Smooth muscle cell (in vitro differentiated cells): ENCODE results near the gene GBA2. TPM values are rescaled to one million over a fixed set of nuclear protein-coding genes. Genes with fewer than 3 reads are reported as not detected.

Experiments used
- DNase-seq: peaks from one replicate; lab custom pipeline; 2025; ENCODE audit not compliant: unreplicated experiment; lab: John Stamatoyannopoulos, UW
- H2AFZ ChIP-seq: fragments of 200-600 bp; sonication (generic); 2 replicates; pipeline ENCODE4 v1.6.0; 2016; ENCODE audit warnings: antibody characterized with exemption, low read depth, mild to moderate bottlenecking
- H3F3A ChIP-seq: fragments of 200-600 bp; sonication (generic); 2 replicates; pipeline ENCODE4 v1.6.0; 2017; ENCODE audit warnings: antibody characterized with exemption, low read depth
- H3K27ac ChIP-seq: fragments of 200-600 bp; sonication (generic); 2 replicates; pipeline ENCODE4 v1.5.1; 2016; ENCODE audit warnings: low read depth, mild to moderate bottlenecking
- H3K27me3 ChIP-seq: fragments of 200-600 bp; sonication (generic); 2 replicates; pipeline ENCODE4 v1.6.1; 2016; ENCODE audit warnings: low read depth, mild to moderate bottlenecking
- H3K36me3 ChIP-seq: fragments of 200-600 bp; sonication (generic); 2 replicates; pipeline ENCODE4 v1.5.1; 2016; ENCODE audit warnings: low read depth
- H3K4me1 ChIP-seq: fragments of 200-600 bp; sonication (generic); 2 replicates; pipeline ENCODE4 v1.5.1; 2016; ENCODE audit warnings: low read depth
- H3K4me2 ChIP-seq: fragments of 200-600 bp; sonication (generic); 2 replicates; pipeline ENCODE4 v1.6.0; 2016; ENCODE audit warnings: mild to moderate bottlenecking
- H3K4me3 ChIP-seq: fragments of 200-600 bp; sonication (generic); 2 replicates; pipeline ENCODE4 v1.5.1; 2016; ENCODE audit warnings: mild to moderate bottlenecking
- H3K79me2 ChIP-seq: fragments of 200-600 bp; sonication (generic); 2 replicates; pipeline ENCODE4 v1.6.0; 2016; ENCODE audit warnings: low read depth, mild to moderate bottlenecking
- H3K9ac ChIP-seq: fragments of 200-600 bp; sonication (generic); 2 replicates; pipeline ENCODE4 v1.6.0; 2016; ENCODE audit warnings: low read depth
- H3K9me3 ChIP-seq: fragments of 200-600 bp; sonication (generic); replicated peaks from 2 replicates; pipeline ENCODE4 v1.5.1; 2016; ENCODE audit warnings: low read depth
- H4K20me1 ChIP-seq: fragments of 200-600 bp; sonication (generic); 2 replicates; pipeline ENCODE4 v1.6.0; 2016; ENCODE audit warnings: low read depth
- CTCF ChIP-seq: fragments of 200-600 bp; sonication (generic); IDR thresholded peaks from 2 replicates; pipeline ENCODE4 v1.5.1; 2017; ENCODE audit warnings: borderline replicate concordance, mild to moderate bottlenecking, antibody characterized with exemption; ENCODE audit not compliant: insufficient read depth, poor library complexity, severe bottlenecking
- WGBS: methylation state at CpG from one replicate; pipeline ENCODE4 v1.1.7; 2016; ENCODE audit warnings: low lambda C conversion rate; 5-methylcytosine and 5-hydroxymethylcytosine counted together
- polyA plus RNA-seq: library from polyadenylated mRNA; unstranded; fragments of >200 nt; fragmentation: Nextera tagmentation; extraction: Ambion mirVana; gene quantifications from 2 replicates; pipeline ENCODE4 v1.2.1, GENCODE V29; 2016
- total RNA-seq: library from RNA; depleted of rRNA; stranded (reverse); fragments of >200 nt; gene quantifications from 2 replicates; pipeline ENCODE4 v1.2.3, GENCODE V29; 2014

The GBA2 gene
- total and polyA plus RNA-seq, 2 experiments from 2014 or later = 35.3 to 37.8 TPM

DNA sequence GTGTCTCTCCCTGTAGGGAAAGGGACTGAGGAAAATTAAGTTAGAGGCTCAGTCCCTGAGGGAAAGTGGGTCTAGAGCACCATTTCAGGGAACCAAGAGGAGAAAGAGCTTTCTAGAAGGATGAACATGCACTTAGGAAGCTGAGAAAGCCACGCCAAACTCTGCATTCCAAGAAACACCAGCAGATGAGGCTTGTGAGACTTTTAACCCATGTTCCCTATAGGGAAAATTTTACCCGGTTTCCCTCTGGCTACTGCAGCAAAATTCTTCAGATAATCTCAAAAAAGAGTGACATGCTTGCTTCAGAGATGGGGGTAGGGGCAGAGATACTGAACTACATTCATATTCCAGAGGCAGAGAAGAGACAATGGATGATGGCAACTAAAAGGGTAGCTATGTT, 25.6 kb downstream of the GBA2 start:
- no peak overlapping the region for H3K4me2 ChIP-seq
- H4K20me1 ChIP-seq = peaks cover 41% of the 10 kb centered on the region
- 88% methylated on average over 2 of the region's 2 CpGs for WGBS
- no peaks in the 10 kb centered on the region for H3K27me3 ChIP-seq
- no peak overlapping the region for H3K9ac ChIP-seq
- H2AFZ ChIP-seq = no peak overlapping the region
- no peaks in the 10 kb centered on the region for H3K9me3 ChIP-seq
- TF ChIP-seq CTCF = no peak
- peaks cover 16% of the 10 kb centered on the region for H3K4me1 ChIP-seq
- peaks cover under 1% of the 10 kb centered on the region for H3F3A ChIP-seq
- no peak for DNase-seq
- H3K4me3 ChIP-seq = no peak overlapping the region
- H3K79me2 ChIP-seq = peaks cover 53% of the 10 kb centered on the region
- H3K27ac ChIP-seq = no peak overlapping the region
- peaks cover 17% of the 10 kb centered on the region for H3K36me3 ChIP-seq

- no peak overlapping the region for H2AFZ ChIP-seq
- no peak overlapping the region for H3K9ac ChIP-seq
- H3K9me3 ChIP-seq = no peaks in the 10 kb centered on the region
- H3K4me2 ChIP-seq = no peak overlapping the region
- H3K36me3 ChIP-seq = peaks cover 25% of the 10 kb centered on the region
- no peak overlapping the region for H3K27ac ChIP-seq
- H3K27me3 ChIP-seq = no peaks in the 10 kb centered on the region
- no peak for DNase-seq
- H3K4me1 ChIP-seq = no peaks in the 10 kb centered on the region
- 94% methylated on average over 4 of the region's 4 CpGs for WGBS
- peaks cover 17% of the 10 kb centered on the region for H3K79me2 ChIP-seq
- peaks cover 13% of the 10 kb centered on the region for H4K20me1 ChIP-seq
- TF ChIP-seq CTCF = no peak
- H3F3A ChIP-seq = no peaks in the 10 kb centered on the region
- H3K4me3 ChIP-seq = no peak overlapping the region
Measured at GRCh38 chr9:35719546-35719945, 29.5 kb downstream of the GBA2 start.

DNA sequence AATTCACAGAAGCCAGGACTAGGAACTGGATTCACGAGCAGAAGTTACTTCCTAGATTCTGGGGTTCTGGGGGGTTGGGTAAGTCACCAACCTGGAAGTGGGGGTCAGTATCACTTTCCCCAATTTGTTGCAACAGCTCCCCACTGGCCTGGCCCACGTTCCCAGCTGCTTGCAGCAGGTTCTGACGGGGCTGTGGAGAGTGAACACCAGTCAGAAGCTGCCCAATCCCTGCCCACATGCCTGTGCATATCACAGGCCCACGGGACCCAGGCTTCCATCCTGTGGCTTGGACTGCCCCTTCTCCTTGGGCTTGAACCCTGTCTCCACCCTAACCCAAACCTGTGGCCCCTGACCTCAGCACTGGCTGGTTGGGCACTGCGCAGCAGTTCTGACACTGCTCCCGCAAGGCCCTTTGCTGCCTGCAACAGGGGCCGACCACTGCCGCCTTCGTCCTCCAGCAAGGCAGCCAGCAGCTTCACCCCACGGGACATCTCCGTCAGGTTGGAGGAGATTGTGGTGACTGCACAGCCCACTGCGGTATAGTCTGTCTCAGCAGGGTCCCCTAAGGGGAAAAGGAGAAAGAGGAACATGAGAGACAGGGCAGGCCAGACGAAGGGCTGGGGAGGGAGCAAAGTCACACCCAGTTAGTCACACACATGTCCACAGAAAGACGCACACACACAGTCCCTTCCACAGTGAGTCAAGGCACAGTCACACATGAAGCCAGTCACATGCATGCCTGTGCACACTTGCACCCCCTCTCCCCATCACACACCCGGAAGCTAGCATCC, 30.1 kb downstream of the GBA2 start:
- 96% methylated on average over 15 of the region's 15 CpGs for WGBS
- no peak for DNase-seq
- H3K4me3 ChIP-seq = no peak overlapping the region
- H3K9ac ChIP-seq = no peak overlapping the region
- H3K27ac ChIP-seq = no peak overlapping the region
- H3K36me3 ChIP-seq = peaks cover 25% of the 10 kb centered on the region
- no peak for TF ChIP-seq CTCF
- H2AFZ ChIP-seq = no peak overlapping the region
- H3K79me2 ChIP-seq = peaks cover 15% of the 10 kb centered on the region
- peaks cover 17% of the 10 kb centered on the region for H4K20me1 ChIP-seq
- H3F3A ChIP-seq = no peaks in the 10 kb centered on the region
- H3K27me3 ChIP-seq = no peaks in the 10 kb centered on the region
- no peaks in the 10 kb centered on the region for H3K4me1 ChIP-seq
- no peaks in the 10 kb centered on the region for H3K9me3 ChIP-seq
- H3K4me2 ChIP-seq = no peak overlapping the region
